ENCODE results near the gene ESRRA.
A peak's percentile ranks its signal among the peaks of the same experiment; 100 is the strongest.
"Not testable (repeated sequence)": the region's sequence is repeated elsewhere in the genome, so short reads cannot be mapped to it uniquely, and the experiment has no call there.

Gene ESRRA

GRCh38 chr11:64292460-64293254, 12.7 kb upstream of the ESRRA start:
- peak in 1 of 6 experiments; percentile 33 for DNase-seq

GRCh38 chr11:64294774-64295173, 10.6 kb upstream of the ESRRA start:
- DNase-seq: no peak

- DNase-seq: no peak
Observed at GRCh38 chr11:64295760-64296159, 9.6 kb upstream of the ESRRA start.

GRCh38 chr11:64296236-64296635, 9.1 kb upstream of the ESRRA start:
- no peak for DNase-seq

- DNase-seq: no peak
Observed at GRCh38 chr11:64296830-64297698, 8.3 kb upstream of the ESRRA start.

GRCh38 chr11:64297699-64298358, 7.5 kb upstream of the ESRRA start:
- no peak for DNase-seq

GRCh38 chr11:64298966-64299846, 6.1 kb upstream of the ESRRA start:
- no peak for DNase-seq

GRCh38 chr11:64299847-64300648, 5.3 kb upstream of the ESRRA start, which contains the start of gene CATSPERZ:
Gene CATSPERZ (plus strand): TSS chr11:64300358. CDS start chr11:64300411, 53 bp downstream.
- DNase-seq: peak in 3 of 6 experiments; percentile 33 to 52 (median 47)

- no peak for DNase-seq
Observed at GRCh38 chr11:64303109-64304031, 2.0 kb upstream of the ESRRA start.

- no peak for DNase-seq
Observed at GRCh38 chr11:64304032-64304315, 1.4 kb upstream of the ESRRA start.

GRCh38 chr11:64304316-64305072, 830 bp upstream of the ESRRA start:
- peak; percentile 77 to 92 (median 87) for DNase-seq

GRCh38 chr11:64305691-64306562, 603 bp downstream of the ESRRA start:
- DNase-seq: peak; percentile 51 to 77 (median 62)

- DNase-seq: no peak
Observed at GRCh38 chr11:64306563-64306875, 1.2 kb downstream of the ESRRA start.

- no peak for DNase-seq
Observed at GRCh38 chr11:64306876-64307622, 1.7 kb downstream of the ESRRA start.

GRCh38 chr11:64307795-64308194, 2.5 kb downstream of the ESRRA start:
- not testable (repeated sequence) for DNase-seq

- no peak for DNase-seq
Observed at GRCh38 chr11:64312947-64313346, 7.6 kb downstream of the ESRRA start.

GRCh38 chr11:64313491-64314145, 8.3 kb downstream of the ESRRA start:
- DNase-seq: no peak
